ENCODE results near the gene IL17RC.
"Not testable (repeated sequence)": the region's sequence is repeated elsewhere in the genome, so short reads cannot be mapped to it uniquely, and the experiment has no call there.

IL17RC gene

GRCh38 chr3:9917820-9918219 is 922 bp downstream of the IL17RC start:
- no peak for DNase-seq

- no peak for DNase-seq
These were observed 1.6 kb downstream of the IL17RC start for GRCh38 chr3:9918261-9919038.

GRCh38 chr3:9928158-9928557 is 11.3 kb downstream of the IL17RC start:
- DNase-seq: no peak

GRCh38 chr3:9930804-9931418 is 14.0 kb downstream of the IL17RC start:
- no peak for DNase-seq

GRCh38 chr3:9932535-9932842 is 15.6 kb downstream of the IL17RC start:
- DNase-seq: no peak

- DNase-seq: peak; percentile 93
These were observed 16.1 kb downstream of the IL17RC start for GRCh38 chr3:9932843-9933560.

- peak; percentile 98 for DNase-seq
These were observed 16.8 kb downstream of the IL17RC start, which contains the start of gene CRELD1 for GRCh38 chr3:9933561-9934234. Gene CRELD1, plus strand, starts transcription at chr3:9933834. Its CDS starts 605 bp downstream, at chr3:9934439.

GRCh38 chr3:9934235-9934621 is 17.3 kb downstream of the IL17RC start:
- no peak for DNase-seq

GRCh38 chr3:9934993-9935392 is 18.1 kb downstream of the IL17RC start:
- DNase-seq: no peak

GRCh38 chr3:9935966-9936510 is 19.1 kb downstream of the IL17RC start:
- DNase-seq: no peak

GRCh38 chr3:9937486-9938238 is 20.8 kb downstream of the IL17RC start:
- DNase-seq: no peak

- no peak for DNase-seq
These were observed 22.1 kb downstream of the IL17RC start for GRCh38 chr3:9938966-9939365.

GRCh38 chr3:9939906-9940305 is 23.0 kb downstream of the IL17RC start:
- DNase-seq: not testable (repeated sequence)

GRCh38 chr3:9940746-9941145 is 23.8 kb downstream of the IL17RC start:
- DNase-seq: no peak

GRCh38 chr3:9942164-9942563 is 25.3 kb downstream of the IL17RC start:
- no peak for DNase-seq

- no peak for DNase-seq
These were observed 26.2 kb downstream of the IL17RC start for GRCh38 chr3:9942934-9943690.

GRCh38 chr3:9944271-9944670 is 27.4 kb downstream of the IL17RC start:
- no peak for DNase-seq

- no peak for DNase-seq
These were observed 28.5 kb downstream of the IL17RC start for GRCh38 chr3:9945358-9945757.

- peak; percentile 84 for DNase-seq
These were observed 29.5 kb downstream of the IL17RC start for GRCh38 chr3:9946112-9947024.
